ENCODE data around the gene NPM3.

DNA sequence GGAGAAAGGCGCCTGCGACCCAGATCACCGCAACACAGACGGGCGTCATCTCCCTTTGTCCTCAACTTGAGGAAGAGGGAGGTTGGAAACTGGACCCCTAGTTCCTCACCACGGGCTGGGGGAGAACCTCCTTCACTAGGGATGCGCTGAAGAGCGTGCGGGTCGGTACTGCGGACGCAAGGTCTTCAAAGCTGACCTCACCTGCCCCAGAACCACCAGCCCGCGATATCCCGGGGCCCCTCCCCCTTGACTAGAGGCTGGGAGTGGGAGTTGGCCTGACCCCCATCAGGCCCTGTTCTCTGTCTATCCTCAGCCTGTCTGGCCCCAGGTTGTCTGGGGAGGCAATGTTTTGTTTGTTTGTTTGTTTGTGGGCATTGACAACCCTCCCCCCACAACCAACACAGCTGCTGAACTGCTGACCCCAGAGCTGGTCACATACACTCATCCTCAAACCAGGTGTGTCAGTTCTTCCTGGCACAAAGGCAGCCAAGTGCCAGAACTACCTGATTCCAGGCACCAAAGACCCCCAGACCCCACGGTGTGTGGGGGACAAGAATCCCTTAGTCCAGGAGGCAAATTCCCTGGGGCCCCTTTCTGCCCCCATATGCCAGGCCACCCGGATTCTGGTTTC is 2.9 kb downstream of the NPM3 start:
- TF ChIP-seq ELF4 (IDR thresholded peaks at IDR 0.05) (no peak), SP1 (IDR thresholded peaks at IDR 0.05) (no peak), CTBP1 (IDR thresholded peaks at IDR 0.05; ENCODE audit: borderline replicate concordance) (no peak), ARNT (IDR thresholded peaks at IDR 0.05) (no peak), BHLHE40 (IDR thresholded peaks at IDR 0.05; ENCODE audit: borderline replicate concordance) (no peak), SUZ12 (IDR thresholded peaks at IDR 0.05) (no peak), NFRKB (IDR thresholded peaks at IDR 0.05) (no peak), TARDBP (IDR thresholded peaks at IDR 0.05) (no peak)
